Measurements from ENCODE around the gene FHIP2A.
A peak's percentile ranks its signal among the peaks of the same experiment; 100 is the strongest.
"Not testable (repeated sequence)": the region's sequence is repeated elsewhere in the genome, so short reads cannot be mapped to it uniquely, and the experiment has no call there.

Gene FHIP2A

GRCh38 chr10:114811862-114812261 is 9.7 kb upstream of the FHIP2A start:
- no peak overlapping the region for H3K4me3 ChIP-seq (ENCODE audit: low read depth, low read length)

- no peak overlapping the region for H3K4me3 ChIP-seq (ENCODE audit: low read depth, low read length)
Observed at GRCh38 chr10:114815791-114816190, 5.8 kb upstream of the FHIP2A start.

- H3K4me3 ChIP-seq (ENCODE audit: low read depth, low read length), result no peak overlapping the region
Observed at GRCh38 chr10:114816308-114816707, 5.3 kb upstream of the FHIP2A start.

GRCh38 chr10:114819322-114819721 is 2.3 kb upstream of the FHIP2A start:
- H3K4me3 ChIP-seq (ENCODE audit: low read depth, low read length), result no peak overlapping the region

- peak overlapping the region; percentile 47 for H3K4me3 ChIP-seq (ENCODE audit: low read depth, low read length)
Observed at GRCh38 chr10:114821915-114822443, 399 bp downstream of the FHIP2A start.

- peak overlapping the region; percentile 47 for H3K4me3 ChIP-seq (ENCODE audit: low read depth, low read length)
Observed at GRCh38 chr10:114822444-114823076, 980 bp downstream of the FHIP2A start.

- H3K4me3 ChIP-seq (ENCODE audit: low read depth, low read length), result peak overlapping the region; percentile 47
Observed at GRCh38 chr10:114823077-114823463, 1.5 kb downstream of the FHIP2A start.

- H3K4me3 ChIP-seq (ENCODE audit: low read depth, low read length), result no peak overlapping the region
Observed at GRCh38 chr10:114824391-114824790, 2.8 kb downstream of the FHIP2A start.

GRCh38 chr10:114825513-114826253 is 4.1 kb downstream of the FHIP2A start:
- no peak overlapping the region for H3K4me3 ChIP-seq (ENCODE audit: low read depth, low read length)

GRCh38 chr10:114829160-114829909 is 7.8 kb downstream of the FHIP2A start:
- H3K4me3 ChIP-seq (ENCODE audit: low read depth, low read length), result no peak overlapping the region

GRCh38 chr10:114831186-114831867 is 9.7 kb downstream of the FHIP2A start:
- H3K4me3 ChIP-seq (ENCODE audit: low read depth, low read length), result no peak overlapping the region

- no peak overlapping the region for H3K4me3 ChIP-seq (ENCODE audit: low read depth, low read length)
Observed at GRCh38 chr10:114837690-114838089, 16.1 kb downstream of the FHIP2A start.

GRCh38 chr10:114839901-114840300 is 18.3 kb downstream of the FHIP2A start:
- H3K4me3 ChIP-seq (ENCODE audit: low read depth, low read length), result no peak overlapping the region

- no peak overlapping the region for H3K4me3 ChIP-seq (ENCODE audit: low read depth, low read length)
Observed at GRCh38 chr10:114845978-114846693, 24.6 kb downstream of the FHIP2A start.

- H3K4me3 ChIP-seq (ENCODE audit: low read depth, low read length), result not testable (repeated sequence)
Observed at GRCh38 chr10:114847517-114847916, 25.9 kb downstream of the FHIP2A start.

GRCh38 chr10:114849674-114850073 is 28.1 kb downstream of the FHIP2A start:
- no peak overlapping the region for H3K4me3 ChIP-seq (ENCODE audit: low read depth, low read length)

- H3K4me3 ChIP-seq (ENCODE audit: low read depth, low read length), result no peak overlapping the region
Observed at GRCh38 chr10:114850126-114850525, 28.5 kb downstream of the FHIP2A start.

- no peak overlapping the region for H3K4me3 ChIP-seq (ENCODE audit: low read depth, low read length)
Observed at GRCh38 chr10:114851336-114851735, 29.8 kb downstream of the FHIP2A start.

GRCh38 chr10:114852197-114852596 is 30.6 kb downstream of the FHIP2A start:
- H3K4me3 ChIP-seq (ENCODE audit: low read depth, low read length), result no peak overlapping the region

GRCh38 chr10:114854906-114855305 is 33.3 kb downstream of the FHIP2A start:
- H3K4me3 ChIP-seq (ENCODE audit: low read depth, low read length), result no peak overlapping the region
